ENCODE results near the gene LAMA4.

- TF ChIP-seq, protein P1, sequence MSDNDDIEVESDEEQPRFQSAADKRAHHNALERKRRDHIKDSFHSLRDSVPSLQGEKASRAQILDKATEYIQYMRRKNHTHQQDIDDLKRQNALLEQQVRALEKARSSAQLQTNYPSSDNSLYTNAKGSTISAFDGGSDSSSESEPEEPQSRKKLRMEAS (IDR thresholded peaks at IDR 0.05) = no peak
- TF ChIP-seq, protein P2, sequence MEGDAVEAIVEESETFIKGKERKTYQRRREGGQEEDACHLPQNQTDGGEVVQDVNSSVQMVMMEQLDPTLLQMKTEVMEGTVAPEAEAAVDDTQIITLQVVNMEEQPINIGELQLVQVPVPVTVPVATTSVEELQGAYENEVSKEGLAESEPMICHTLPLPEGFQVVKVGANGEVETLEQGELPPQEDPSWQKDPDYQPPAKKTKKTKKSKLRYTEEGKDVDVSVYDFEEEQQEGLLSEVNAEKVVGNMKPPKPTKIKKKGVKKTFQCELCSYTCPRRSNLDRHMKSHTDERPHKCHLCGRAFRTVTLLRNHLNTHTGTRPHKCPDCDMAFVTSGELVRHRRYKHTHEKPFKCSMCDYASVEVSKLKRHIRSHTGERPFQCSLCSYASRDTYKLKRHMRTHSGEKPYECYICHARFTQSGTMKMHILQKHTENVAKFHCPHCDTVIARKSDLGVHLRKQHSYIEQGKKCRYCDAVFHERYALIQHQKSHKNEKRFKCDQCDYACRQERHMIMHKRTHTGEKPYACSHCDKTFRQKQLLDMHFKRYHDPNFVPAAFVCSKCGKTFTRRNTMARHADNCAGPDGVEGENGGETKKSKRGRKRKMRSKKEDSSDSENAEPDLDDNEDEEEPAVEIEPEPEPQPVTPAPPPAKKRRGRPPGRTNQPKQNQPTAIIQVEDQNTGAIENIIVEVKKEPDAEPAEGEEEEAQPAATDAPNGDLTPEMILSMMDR (IDR thresholded peaks at IDR 0.05) = no peak
- TF ChIP-seq, protein P3, sequence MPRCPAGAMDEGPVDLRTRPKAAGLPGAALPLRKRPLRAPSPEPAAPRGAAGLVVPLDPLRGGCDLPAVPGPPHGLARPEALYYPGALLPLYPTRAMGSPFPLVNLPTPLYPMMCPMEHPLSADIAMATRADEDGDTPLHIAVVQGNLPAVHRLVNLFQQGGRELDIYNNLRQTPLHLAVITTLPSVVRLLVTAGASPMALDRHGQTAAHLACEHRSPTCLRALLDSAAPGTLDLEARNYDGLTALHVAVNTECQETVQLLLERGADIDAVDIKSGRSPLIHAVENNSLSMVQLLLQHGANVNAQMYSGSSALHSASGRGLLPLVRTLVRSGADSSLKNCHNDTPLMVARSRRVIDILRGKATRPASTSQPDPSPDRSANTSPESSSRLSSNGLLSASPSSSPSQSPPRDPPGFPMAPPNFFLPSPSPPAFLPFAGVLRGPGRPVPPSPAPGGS (IDR thresholded peaks at IDR 0.05) = no peak
- TF ChIP-seq EP300 (IDR thresholded peaks at IDR 0.05) (no peak), PHF8 (IDR thresholded peaks at IDR 0.05; ENCODE audit: borderline replicate concordance, low read depth) (no peak), MAZ (IDR thresholded peaks at IDR 0.05; ENCODE audit: borderline replicate concordance, low read depth, low read length) (no peak), SREBF2 (IDR thresholded peaks at IDR 0.05) (no peak), NR3C1 (IDR thresholded peaks at IDR 0.05) (no peak), ESRRA (IDR thresholded peaks at IDR 0.05; ENCODE audit: borderline replicate concordance, low read length) (no peak), BHLHE40 (IDR thresholded peaks at IDR 0.05; ENCODE audit: low read depth, low read length) (no peak)
Observed at GRCh38 chr6:112207776-112208175, 46.6 kb downstream of the LAMA4 start.

Data from A549 (cell line).